ENCODE results near the gene RBM47. TPM values are rescaled to one million over a fixed set of nuclear protein-coding genes. Genes with fewer than 3 reads are reported as not detected.

The RBM47 gene
- total RNA-seq, 1 donor from 2014 or later = 0.37 TPM

- no peaks in the 10 kb centered on the region for H3K36me3 Mint-ChIP-seq (ENCODE audit: low read depth)
- H3K27me3 Mint-ChIP-seq (ENCODE audit: low read depth) = no peaks in the 10 kb centered on the region
- TF ChIP-seq CTCF (conservative IDR thresholded peaks at IDR 0.05) = no peak
- no peak overlapping the region for H3K27ac Mint-ChIP-seq (ENCODE audit: unreplicated experiment)
- H3K4me3 Mint-ChIP-seq = no peak overlapping the region
- H3K4me1 Mint-ChIP-seq = no peaks in the 10 kb centered on the region
- DNase-seq (ENCODE audit: low read depth, low spot score) = no peak
- H3K9me3 Mint-ChIP-seq = no peaks in the 10 kb centered on the region
Observed at GRCh38 chr4:40607221-40607620, 22.4 kb downstream of the RBM47 start.

DNA sequence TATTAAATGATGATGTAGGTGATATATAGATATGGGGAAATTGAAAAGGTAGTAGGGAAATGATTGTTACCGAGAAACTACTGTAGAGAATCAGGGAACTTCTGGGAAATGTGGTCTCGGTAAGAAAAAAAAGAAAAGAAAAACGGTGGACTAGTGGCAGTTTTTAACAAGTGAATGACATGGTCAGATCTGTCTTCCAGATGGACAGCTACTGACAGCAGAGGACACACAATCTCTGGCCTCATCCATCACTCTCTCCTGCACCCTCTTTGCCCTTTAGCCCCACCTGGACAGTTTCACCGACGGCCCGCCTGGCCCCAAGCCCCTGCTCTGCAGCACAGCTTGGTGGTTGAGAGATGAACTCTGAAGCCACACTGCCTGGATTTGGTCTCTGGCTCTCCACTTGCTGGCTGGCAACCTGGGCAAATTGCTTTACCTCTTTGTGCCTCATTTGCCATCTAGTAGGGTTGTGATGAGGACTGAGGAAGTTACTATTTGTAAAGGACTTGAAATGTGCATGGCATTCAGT lies 23.4 kb downstream of the RBM47 start:
- H3K27me3 Mint-ChIP-seq (ENCODE audit: low read depth) = no peaks in the 10 kb centered on the region
- H3K27ac Mint-ChIP-seq (ENCODE audit: unreplicated experiment) = peak overlapping the region; percentile 24
- no peak for DNase-seq (ENCODE audit: low read depth, low spot score)
- H3K4me3 Mint-ChIP-seq = no peak overlapping the region
- no peaks in the 10 kb centered on the region for H3K9me3 Mint-ChIP-seq
- no peaks in the 10 kb centered on the region for H3K36me3 Mint-ChIP-seq (ENCODE audit: low read depth)
- TF ChIP-seq CTCF (conservative IDR thresholded peaks at IDR 0.05) = no peak
- no peaks in the 10 kb centered on the region for H3K4me1 Mint-ChIP-seq

- Mint-ChIP-seq H3K27ac (ENCODE audit: unreplicated experiment) (no peak overlapping the region), H3K9me3 (no peaks in the 10 kb centered on the region), H3K4me3 (no peak overlapping the region), H3K4me1 (no peaks in the 10 kb centered on the region), H3K36me3 (ENCODE audit: low read depth) (no peaks in the 10 kb centered on the region), H3K27me3 (ENCODE audit: low read depth) (no peaks in the 10 kb centered on the region)
- DNase-seq (ENCODE audit: low read depth, low spot score) = no peak
- TF ChIP-seq CTCF (conservative IDR thresholded peaks at IDR 0.05) = no peak
Observed at GRCh38 chr4:40603281-40603680, 26.4 kb downstream of the RBM47 start.

GRCh38 chr4:40601641-40602040 lies 28.0 kb downstream of the RBM47 start:
- Mint-ChIP-seq H3K27ac (ENCODE audit: unreplicated experiment) (no peak overlapping the region), H3K27me3 (ENCODE audit: low read depth) (no peaks in the 10 kb centered on the region), H3K36me3 (ENCODE audit: low read depth) (no peaks in the 10 kb centered on the region), H3K4me1 (no peaks in the 10 kb centered on the region), H3K4me3 (no peak overlapping the region), H3K9me3 (no peaks in the 10 kb centered on the region)
- TF ChIP-seq CTCF (conservative IDR thresholded peaks at IDR 0.05) = no peak
- no peak for DNase-seq (ENCODE audit: low read depth, low spot score)

DNA sequence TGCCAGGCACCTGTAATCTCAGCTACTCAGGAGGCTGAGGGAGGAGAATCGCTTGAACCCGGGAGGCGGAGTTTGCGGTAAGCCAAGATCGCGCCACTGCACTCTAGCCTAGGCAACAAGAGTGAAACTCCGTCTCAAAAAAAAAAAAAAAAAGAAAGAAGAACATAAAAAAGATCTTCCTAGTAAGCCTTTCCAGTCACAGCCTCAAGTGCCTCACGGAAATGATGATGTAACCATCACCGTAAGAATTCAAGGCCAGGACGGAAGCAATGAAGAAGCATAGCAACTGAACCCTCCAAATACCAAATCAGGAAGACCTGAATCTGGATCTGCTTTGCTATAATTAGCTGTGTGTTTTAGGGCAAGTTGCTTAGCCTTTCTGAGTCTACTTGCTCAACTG lies 28.8 kb downstream of the RBM47 start:
- H3K36me3 Mint-ChIP-seq (ENCODE audit: low read depth) = no peaks in the 10 kb centered on the region
- H3K4me3 Mint-ChIP-seq = no peak overlapping the region
- DNase-seq (ENCODE audit: low read depth, low spot score) = no peak
- no peak overlapping the region for H3K27ac Mint-ChIP-seq (ENCODE audit: unreplicated experiment)
- H3K27me3 Mint-ChIP-seq (ENCODE audit: low read depth) = no peaks in the 10 kb centered on the region
- no peak for TF ChIP-seq CTCF (conservative IDR thresholded peaks at IDR 0.05)
- H3K9me3 Mint-ChIP-seq = no peaks in the 10 kb centered on the region
- H3K4me1 Mint-ChIP-seq = no peaks in the 10 kb centered on the region

GRCh38 chr4:40599431-40599830 lies 30.2 kb downstream of the RBM47 start:
- no peaks in the 10 kb centered on the region for H3K27me3 Mint-ChIP-seq (ENCODE audit: low read depth)

More at GRCh38 chr4:40599431-40599830, 30.2 kb downstream of the RBM47 start:
- DNase-seq (ENCODE audit: low read depth, low spot score) = no peak
- no peak overlapping the region for H3K4me3 Mint-ChIP-seq
- no peak for TF ChIP-seq CTCF (conservative IDR thresholded peaks at IDR 0.05)
- H3K27ac Mint-ChIP-seq (ENCODE audit: unreplicated experiment) = peak overlapping the region; percentile 78
- H3K9me3 Mint-ChIP-seq = no peaks in the 10 kb centered on the region
- no peaks in the 10 kb centered on the region for H3K36me3 Mint-ChIP-seq (ENCODE audit: low read depth)
- no peaks in the 10 kb centered on the region for H3K4me1 Mint-ChIP-seq
